ENCODE data around the gene CNIH2.
"Not testable (repeated sequence)": the region's sequence is repeated elsewhere in the genome, so short reads cannot be mapped to it uniquely, and the experiment has no call there.

The CNIH2 gene

GRCh38 chr11:66259956-66260355 lies 18.0 kb upstream of the CNIH2 start:
- no peak for DNase-seq

GRCh38 chr11:66261578-66261977 lies 16.4 kb upstream of the CNIH2 start:
- DNase-seq, result no peak

GRCh38 chr11:66262191-66262590 lies 15.8 kb upstream of the CNIH2 start:
- DNase-seq, result no peak

GRCh38 chr11:66262696-66263095 lies 15.3 kb upstream of the CNIH2 start:
- DNase-seq, result no peak

GRCh38 chr11:66263231-66263630 lies 14.7 kb upstream of the CNIH2 start:
- DNase-seq, result no peak

- no peak for DNase-seq
These were observed 14.2 kb upstream of the CNIH2 start for GRCh38 chr11:66263785-66264184.

- no peak for DNase-seq
These were observed 13.6 kb upstream of the CNIH2 start for GRCh38 chr11:66264383-66264782.

GRCh38 chr11:66264914-66265313 lies 13.1 kb upstream of the CNIH2 start:
- DNase-seq, result no peak

- no peak for DNase-seq
These were observed 12.2 kb upstream of the CNIH2 start for GRCh38 chr11:66265531-66266377.

- DNase-seq, result no peak
These were observed 11.5 kb upstream of the CNIH2 start for GRCh38 chr11:66266378-66267038.

GRCh38 chr11:66267039-66267378 lies 11.0 kb upstream of the CNIH2 start:
- no peak for DNase-seq

- DNase-seq, result peak; percentile 96
These were observed 10.4 kb upstream of the CNIH2 start for GRCh38 chr11:66267379-66268243.

GRCh38 chr11:66268244-66268951 lies 9.6 kb upstream of the CNIH2 start, which contains the start of gene RAB1B:
RAB1B (plus strand) TSS chr11:66268639; CDS start chr11:66268680, 41 bp downstream.
- DNase-seq, result peak; percentile 100

GRCh38 chr11:66268952-66269905 lies 8.7 kb upstream of the CNIH2 start:
- peak; percentile 49 for DNase-seq

GRCh38 chr11:66271816-66272215 lies 6.2 kb upstream of the CNIH2 start:
- DNase-seq, result no peak

- DNase-seq, result no peak
These were observed 5.4 kb upstream of the CNIH2 start for GRCh38 chr11:66272596-66272995.

- DNase-seq, result no peak
These were observed 3.8 kb upstream of the CNIH2 start for GRCh38 chr11:66274219-66274618.

- peak; percentile 71 for DNase-seq
These were observed 2.6 kb upstream of the CNIH2 start for GRCh38 chr11:66275396-66275795.

- DNase-seq, result peak; percentile 17
These were observed 1.9 kb upstream of the CNIH2 start for GRCh38 chr11:66275984-66276612.

- DNase-seq, result not testable (repeated sequence)
These were observed 1.4 kb upstream of the CNIH2 start for GRCh38 chr11:66276619-66277018.

- DNase-seq, result peak; percentile 21
These were observed 911 bp upstream of the CNIH2 start for GRCh38 chr11:66277064-66277463.
